ENCODE results near the gene BCAS4.

DNA sequence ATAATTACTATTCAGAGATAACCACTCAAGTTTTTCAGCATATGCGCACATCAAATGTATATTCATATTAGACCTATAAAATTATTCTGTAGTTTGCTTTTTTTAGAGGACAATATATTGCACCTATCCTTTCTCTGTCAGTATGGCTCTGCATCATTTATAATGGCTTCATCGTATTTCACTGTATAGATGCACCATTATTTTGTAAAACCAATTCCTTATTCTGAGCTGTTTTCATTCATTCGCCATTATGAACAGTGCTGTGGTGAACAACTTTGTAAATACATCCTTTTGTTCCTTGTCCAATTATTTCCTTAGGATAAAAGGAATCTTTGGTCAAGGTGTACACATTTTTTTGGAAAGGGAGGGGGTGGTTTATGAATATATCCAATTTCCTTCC is 29.2 kb upstream of the BCAS4 start:
- TF ChIP-seq, protein P1, sequence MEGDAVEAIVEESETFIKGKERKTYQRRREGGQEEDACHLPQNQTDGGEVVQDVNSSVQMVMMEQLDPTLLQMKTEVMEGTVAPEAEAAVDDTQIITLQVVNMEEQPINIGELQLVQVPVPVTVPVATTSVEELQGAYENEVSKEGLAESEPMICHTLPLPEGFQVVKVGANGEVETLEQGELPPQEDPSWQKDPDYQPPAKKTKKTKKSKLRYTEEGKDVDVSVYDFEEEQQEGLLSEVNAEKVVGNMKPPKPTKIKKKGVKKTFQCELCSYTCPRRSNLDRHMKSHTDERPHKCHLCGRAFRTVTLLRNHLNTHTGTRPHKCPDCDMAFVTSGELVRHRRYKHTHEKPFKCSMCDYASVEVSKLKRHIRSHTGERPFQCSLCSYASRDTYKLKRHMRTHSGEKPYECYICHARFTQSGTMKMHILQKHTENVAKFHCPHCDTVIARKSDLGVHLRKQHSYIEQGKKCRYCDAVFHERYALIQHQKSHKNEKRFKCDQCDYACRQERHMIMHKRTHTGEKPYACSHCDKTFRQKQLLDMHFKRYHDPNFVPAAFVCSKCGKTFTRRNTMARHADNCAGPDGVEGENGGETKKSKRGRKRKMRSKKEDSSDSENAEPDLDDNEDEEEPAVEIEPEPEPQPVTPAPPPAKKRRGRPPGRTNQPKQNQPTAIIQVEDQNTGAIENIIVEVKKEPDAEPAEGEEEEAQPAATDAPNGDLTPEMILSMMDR (IDR thresholded peaks at IDR 0.05; ENCODE audit: borderline replicate concordance, extremely low read depth, low read length, poor library complexity, severe bottlenecking): no peak
- no peak for TF ChIP-seq EZH2 (IDR thresholded peaks at IDR 0.05; ENCODE audit: borderline replicate concordance, low read depth, low read length, severe bottlenecking)

All from DND-41 (cell line).